Effector memory CD8-positive, alpha-beta T cell (primary cell): ENCODE data around the gene MED31.
"Not testable (repeated sequence)": the region's sequence is repeated elsewhere in the genome, so short reads cannot be mapped to it uniquely, and the experiment has no call there.

Source experiments
- ATAC-seq: fragments of 150-1000 bp; cut with Tn5 transposase; replicated peaks from 2 replicates; pipeline ENCODE4 v1.10.0; 2021; ENCODE audit warnings: mild to moderate bottlenecking, moderate library complexity
- DNase-seq, 3 experiments: peaks; one replicate each; pipeline ENCODE4 v3.0.0; 2021
- H3K27ac Mint-ChIP-seq, 2 donors: one replicate each; pipeline ENCODE4 v1.8.0; 2022; ENCODE audit warnings: mild to moderate bottlenecking in 2 of 2, mixed read lengths in 2 of 2, moderate library complexity in 2 of 2
- H3K27me3 Mint-ChIP-seq, 2 donors: one replicate each; pipeline ENCODE4 v1.8.0; 2022; ENCODE audit warnings: mixed read lengths in 2 of 2
- H3K36me3 Mint-ChIP-seq: one replicate; pipeline ENCODE4 v1.8.0; 2022; ENCODE audit warnings: mild to moderate bottlenecking, moderate library complexity, mixed read lengths; ENCODE audit not compliant: insufficient read depth
- H3K4me1 Mint-ChIP-seq, 2 donors: one replicate each; pipeline ENCODE4 v1.8.0; 2022; ENCODE audit warnings: low read depth in 2 of 2, mixed read lengths in 2 of 2
- H3K4me3 Mint-ChIP-seq, 2 donors: one replicate each; pipeline ENCODE4 v1.8.0; 2022; ENCODE audit warnings: mild to moderate bottlenecking in 2 of 2, mixed read lengths in 2 of 2, moderate library complexity in 2 of 2
- H3K9me3 Mint-ChIP-seq, 2 donors: one replicate each; pipeline ENCODE4 v1.8.0; 2022; ENCODE audit warnings: mixed read lengths in 2 of 2
- total RNA-seq, 9 experiments: gene quantifications; one replicate each; lab custom pipeline; 2026; lab: John Stamatoyannopoulos, UW

MED31 gene
- total RNA-seq, result 9.9 to 16.9 (median 13.8) reads per million in 9 experiments

DNA sequence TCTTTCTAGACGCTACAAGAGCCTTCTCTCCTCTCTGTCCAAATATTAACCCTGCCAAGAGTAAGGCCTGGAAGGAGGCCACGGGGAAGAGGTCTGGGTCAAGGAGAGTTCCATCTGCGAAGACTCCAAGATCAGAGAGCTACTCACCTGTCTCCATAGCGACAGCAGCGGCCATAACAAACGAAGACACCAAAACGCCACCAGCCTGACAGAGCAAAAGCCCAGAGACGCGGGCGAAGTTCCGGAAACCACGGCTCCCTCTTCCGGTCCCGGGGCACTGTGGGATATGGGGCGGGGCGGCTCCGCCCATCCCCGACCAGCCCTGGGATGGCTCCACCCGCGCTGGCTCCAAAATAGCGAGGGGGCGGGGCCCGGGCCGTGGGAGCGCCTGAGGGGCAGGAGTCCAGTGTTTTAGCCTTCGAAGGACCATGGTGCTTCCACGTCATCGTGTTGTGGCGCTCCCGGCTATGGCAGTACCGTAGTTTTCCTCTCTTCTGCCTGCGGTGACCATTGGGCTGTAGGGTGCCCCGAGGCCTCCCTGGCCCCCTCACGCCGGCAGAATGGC is at the start of gene MED31, which contains the start of gene C17orf100:
Gene MED31 (minus strand): TSS at position 252 of the 565 bp plus-strand sequence. CDS start 77 bp downstream, at position 175.
Gene C17orf100 (plus strand): TSS at position 409 of the 565 bp plus-strand sequence. CDS start 152 bp downstream, at position 561.
- H3K27ac Mint-ChIP-seq, result peak within 1 kb of the TSS; percentile 100
- H3K9me3 Mint-ChIP-seq, result no peaks in the 10 kb centered on the region
- H3K36me3 Mint-ChIP-seq, result peaks cover 22% of the 10 kb centered on the region
- H3K27me3 Mint-ChIP-seq, result no peaks in the 10 kb centered on the region
- H3K4me3 Mint-ChIP-seq, result peak within 1 kb of the TSS; percentile 95 to 96
- H3K4me1 Mint-ChIP-seq, result peaks cover 26 to 42% of the 10 kb centered on the region in 2 donors
- peak; percentile 85 for ATAC-seq
- peak; percentile 90 to 92 (median 91) for DNase-seq

DNA sequence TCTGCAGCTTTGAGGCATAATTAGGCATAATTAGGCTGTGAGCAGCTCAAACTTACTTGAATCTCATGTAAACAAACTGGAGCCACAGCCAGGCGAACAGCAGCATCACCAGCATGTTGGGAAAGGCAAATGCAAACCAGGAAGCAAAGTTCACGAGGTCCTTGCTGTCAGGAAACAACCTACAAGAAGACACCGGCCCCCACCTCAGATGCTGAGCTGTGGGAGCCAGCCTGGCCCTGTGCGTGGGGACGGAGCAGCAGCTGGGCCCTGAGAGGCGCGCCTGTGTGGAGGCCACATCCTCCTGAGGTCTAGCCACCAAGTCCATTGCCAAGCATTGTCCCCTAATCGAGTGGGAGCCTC is 49.5 kb upstream of the MED31 start:
- ATAC-seq, result no peak
- DNase-seq, result no peak
- Mint-ChIP-seq H3K4me3 (no peak overlapping the region), H3K27me3 (peaks cover 20 to 49% of the 10 kb centered on the region in 2 donors), H3K4me1 (peaks cover 0 to 2% of the 10 kb centered on the region in 2 donors), H3K36me3 (no peaks in the 10 kb centered on the region), H3K27ac (no peak overlapping the region), H3K9me3 (no peaks in the 10 kb centered on the region)

DNA sequence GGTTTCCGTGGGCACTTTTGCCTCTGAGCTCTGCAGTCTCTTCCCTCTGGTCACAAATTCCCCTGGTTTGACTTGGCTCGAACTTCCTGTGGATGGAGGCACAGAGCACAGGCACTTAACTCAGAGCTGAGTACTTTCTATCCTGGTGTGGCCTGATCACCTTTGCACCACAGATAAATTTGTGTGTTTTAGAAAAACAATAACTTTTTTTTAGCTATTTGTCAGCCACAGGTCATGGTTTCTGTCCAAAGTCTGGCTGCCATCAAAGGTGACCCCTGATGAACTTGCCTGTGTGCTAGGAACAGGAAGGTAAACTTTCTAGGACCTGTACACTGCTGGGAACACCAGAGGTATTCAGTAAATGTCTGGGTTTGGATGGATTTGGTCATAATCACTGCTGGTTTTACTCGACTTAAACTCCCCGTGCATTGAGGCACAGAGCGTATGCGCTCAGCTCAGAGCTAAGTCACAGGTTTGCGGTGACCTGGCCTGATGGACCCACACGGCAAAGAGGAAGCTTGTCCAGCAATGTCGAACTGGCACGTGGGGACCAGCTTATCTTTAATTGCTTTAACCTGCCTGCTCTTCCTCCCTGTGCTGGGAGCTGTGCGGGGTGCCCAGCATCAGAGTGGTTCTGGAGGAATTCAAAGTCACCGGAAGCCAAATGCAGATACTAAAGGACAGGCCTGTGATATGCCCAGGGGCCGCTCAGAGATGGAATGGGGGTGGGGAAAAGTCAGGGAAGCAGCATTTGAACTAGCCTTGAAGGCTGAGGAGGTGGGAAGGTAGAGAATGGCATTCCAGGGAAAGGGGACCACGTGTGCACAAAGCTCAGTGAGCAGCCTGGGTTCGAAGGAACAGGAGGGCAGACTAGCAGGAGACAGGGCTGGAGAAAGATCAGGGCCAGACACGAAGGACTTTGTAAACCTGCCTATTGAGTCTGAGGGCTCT is 48.9 kb upstream of the MED31 start:
- Mint-ChIP-seq H3K4me3 (no peak overlapping the region), H3K4me1 (peaks cover 0 to 2% of the 10 kb centered on the region in 2 donors), H3K27ac (no peak overlapping the region), H3K9me3 (no peaks in the 10 kb centered on the region), H3K27me3 (peaks cover 21 to 51% of the 10 kb centered on the region in 2 donors), H3K36me3 (no peaks in the 10 kb centered on the region)
- ATAC-seq (no peak), DNase-seq (no peak)

DNA sequence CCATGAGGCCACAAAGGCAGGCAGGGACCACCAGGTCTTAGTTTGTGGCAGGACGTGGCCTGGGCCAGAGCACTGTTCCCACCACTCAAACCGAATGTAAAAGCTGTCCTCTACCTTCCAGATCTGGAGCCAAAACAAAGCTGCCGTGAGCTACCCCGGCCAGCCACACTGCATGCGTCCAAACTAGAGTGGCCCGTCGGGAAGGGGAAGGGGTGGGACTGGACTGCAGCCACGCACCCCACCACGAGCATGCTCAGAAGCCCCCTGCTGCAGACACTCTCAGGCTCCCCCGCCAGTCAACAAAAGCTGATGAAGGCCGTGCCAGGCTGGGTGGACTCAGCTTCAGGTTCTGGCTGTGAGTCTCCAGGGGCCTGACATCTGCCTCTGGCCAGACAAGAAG is 46.6 kb upstream of the MED31 start:
- H3K27me3 Mint-ChIP-seq, result peaks cover 25 to 51% of the 10 kb centered on the region in 2 donors
- no peaks in the 10 kb centered on the region for H3K36me3 Mint-ChIP-seq
- no peak overlapping the region for H3K4me3 Mint-ChIP-seq
- DNase-seq, result no peak
- peaks cover 0 to 2% of the 10 kb centered on the region in 2 donors for H3K4me1 Mint-ChIP-seq
- H3K27ac Mint-ChIP-seq, result no peak overlapping the region
- no peak for ATAC-seq
- H3K9me3 Mint-ChIP-seq, result no peaks in the 10 kb centered on the region

DNA sequence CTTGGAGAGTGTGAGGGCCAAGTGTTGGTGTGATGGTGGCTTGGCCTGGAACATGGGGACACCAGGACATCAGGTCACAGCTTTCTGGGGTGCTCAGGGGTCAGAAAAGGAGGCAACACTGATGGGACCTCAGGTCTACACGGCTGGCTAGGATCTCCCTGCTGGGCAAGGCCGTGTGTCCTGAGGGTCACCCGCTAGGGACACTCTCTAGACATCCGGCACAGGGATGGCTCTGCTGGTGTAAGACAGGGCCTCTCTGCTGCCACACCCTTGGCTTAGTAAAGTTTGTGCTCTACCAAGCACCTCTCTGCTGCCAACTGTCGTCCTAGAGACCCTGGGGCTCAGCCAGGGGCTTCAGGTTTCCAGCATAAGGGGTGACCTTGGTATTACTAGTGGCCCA is 45.5 kb upstream of the MED31 start:
- Mint-ChIP-seq H3K4me1 (peaks cover 0 to 2% of the 10 kb centered on the region in 2 donors), H3K27me3 (peaks cover 28 to 57% of the 10 kb centered on the region in 2 donors), H3K9me3 (no peaks in the 10 kb centered on the region), H3K36me3 (no peaks in the 10 kb centered on the region), H3K27ac (no peak overlapping the region), H3K4me3 (no peak overlapping the region)
- DNase-seq (no peak), ATAC-seq (no peak)

DNA sequence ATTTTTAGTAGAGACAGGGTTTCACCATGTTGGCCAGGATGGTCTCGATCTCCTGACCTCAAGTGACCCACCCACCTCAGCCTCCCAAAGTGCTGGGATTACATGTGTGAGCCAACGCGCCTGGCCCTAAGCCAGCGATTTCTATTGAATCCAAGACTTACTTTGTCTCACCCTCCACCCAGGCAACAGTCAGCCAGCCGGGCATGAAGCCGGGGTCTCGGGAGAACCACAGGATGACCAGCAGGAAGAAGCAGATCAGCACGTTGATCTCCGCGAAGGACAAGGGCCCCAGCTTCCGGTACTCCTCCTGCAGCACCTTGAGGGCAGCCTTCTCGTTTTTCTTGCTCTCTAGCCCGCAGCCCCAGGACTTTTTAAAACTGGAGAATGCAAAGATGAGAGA is 44.2 kb upstream of the MED31 start:
- Mint-ChIP-seq H3K4me3 (no peak overlapping the region), H3K9me3 (no peaks in the 10 kb centered on the region), H3K4me1 (peaks cover 0 to 2% of the 10 kb centered on the region in 2 donors), H3K36me3 (no peaks in the 10 kb centered on the region), H3K27ac (no peak overlapping the region), H3K27me3 (peaks cover 41 to 71% of the 10 kb centered on the region in 2 donors)
- no peak for DNase-seq
- ATAC-seq, result no peak

DNA sequence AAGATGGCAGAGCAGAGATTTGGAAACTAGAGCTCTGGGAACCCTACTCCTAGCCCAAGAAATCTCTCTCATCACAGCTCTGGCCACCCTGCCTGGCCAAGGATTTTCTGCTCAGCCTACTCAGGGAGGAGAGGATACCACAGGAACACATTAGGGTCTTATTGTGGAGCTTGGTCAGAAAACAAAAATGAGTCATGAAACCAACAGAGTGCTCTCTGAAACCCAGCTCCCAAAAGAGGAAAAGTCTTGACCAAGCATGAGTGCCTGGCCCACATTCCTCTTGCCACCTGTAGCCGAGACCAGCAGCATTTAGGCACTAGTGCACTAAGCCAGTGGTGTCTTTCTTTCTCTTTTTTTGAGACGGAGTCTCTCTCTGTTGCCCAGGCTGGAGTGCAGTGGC is 43.6 kb upstream of the MED31 start:
- H3K4me3 Mint-ChIP-seq, result no peak overlapping the region
- H3K4me1 Mint-ChIP-seq, result peaks cover 0 to 2% of the 10 kb centered on the region in 2 donors
- ATAC-seq, result no peak
- no peak for DNase-seq
- H3K36me3 Mint-ChIP-seq, result no peaks in the 10 kb centered on the region
- no peaks in the 10 kb centered on the region for H3K9me3 Mint-ChIP-seq
- peaks cover 41 to 76% of the 10 kb centered on the region in 2 donors for H3K27me3 Mint-ChIP-seq
- H3K27ac Mint-ChIP-seq, result no peak overlapping the region

DNA sequence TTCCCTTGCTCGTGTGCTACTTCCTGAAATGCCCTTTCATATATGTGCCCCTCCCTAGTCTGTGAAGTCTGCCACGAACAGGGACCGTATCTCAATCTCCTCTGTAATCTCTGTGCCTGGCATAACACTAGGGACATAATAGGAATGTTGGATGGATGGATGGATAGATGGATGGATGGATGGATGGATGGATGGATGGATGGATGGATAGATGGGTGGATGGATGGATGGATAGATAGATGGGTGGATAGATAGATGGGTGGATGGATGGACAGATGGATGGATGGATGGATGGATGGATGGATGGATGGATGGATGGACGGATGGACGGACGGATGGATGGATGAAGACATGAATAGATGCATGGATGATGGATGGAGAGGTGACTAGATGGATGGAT is 40.6 kb upstream of the MED31 start:
- not testable (repeated sequence) for H3K36me3 Mint-ChIP-seq, H3K27ac Mint-ChIP-seq, ATAC-seq, H3K4me3 Mint-ChIP-seq, DNase-seq, H3K9me3 Mint-ChIP-seq, H3K4me1 Mint-ChIP-seq
- H3K27me3 Mint-ChIP-seq, result peaks cover 58 to 92% of the 10 kb centered on the region in 2 donors

DNA sequence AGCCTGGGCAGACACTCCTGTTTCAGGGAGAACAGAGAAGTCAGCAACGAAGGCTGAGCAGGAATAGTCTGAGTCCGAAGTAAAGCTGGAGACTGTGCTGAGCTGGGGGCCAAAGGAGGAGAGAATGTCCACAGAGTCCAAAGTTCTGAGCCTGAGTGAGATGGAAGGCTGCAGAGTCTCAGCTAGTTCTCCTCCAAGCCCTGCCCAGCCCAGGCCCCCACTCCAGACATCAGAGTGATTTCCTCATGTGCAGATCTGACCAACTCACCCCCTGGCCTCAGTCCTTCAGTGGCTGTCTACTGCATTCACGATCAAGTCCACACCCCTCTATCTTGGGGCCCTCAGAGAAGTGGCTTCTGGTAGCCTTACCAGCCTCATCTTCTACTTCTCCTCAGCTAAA is 40.1 kb upstream of the MED31 start:
- Mint-ChIP-seq H3K27ac (no peak overlapping the region), H3K4me3 (no peak overlapping the region), H3K36me3 (no peaks in the 10 kb centered on the region), H3K9me3 (no peaks in the 10 kb centered on the region), H3K27me3 (peaks cover 61 to 92% of the 10 kb centered on the region in 2 donors), H3K4me1 (peaks cover 0 to 2% of the 10 kb centered on the region in 2 donors)
- no peak for ATAC-seq
- no peak for DNase-seq

DNA sequence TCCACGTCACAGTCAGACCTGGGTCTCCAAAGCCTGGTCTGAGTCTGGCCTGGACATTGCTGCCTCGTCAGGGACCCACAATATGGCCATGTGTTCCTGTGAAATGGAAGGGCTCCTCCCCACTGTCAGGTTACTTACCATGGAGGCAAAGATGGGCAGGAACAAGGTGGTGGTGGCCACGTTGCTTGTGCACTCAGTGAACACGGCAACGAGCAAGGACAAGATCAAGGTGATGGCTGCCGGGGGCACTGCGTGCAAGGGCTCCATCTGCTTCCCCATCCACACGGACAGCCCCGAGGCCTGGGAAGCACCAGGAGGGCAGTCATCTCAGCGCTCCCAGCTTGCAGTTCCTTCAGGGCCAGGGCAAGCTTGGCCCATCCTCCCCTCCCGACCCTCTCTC is 39.2 kb upstream of the MED31 start:
- no peak overlapping the region for H3K27ac Mint-ChIP-seq
- H3K4me3 Mint-ChIP-seq, result no peak overlapping the region
- ATAC-seq (no peak), DNase-seq (no peak)
- peaks cover 0 to 2% of the 10 kb centered on the region in 2 donors for H3K4me1 Mint-ChIP-seq
- H3K36me3 Mint-ChIP-seq, result no peaks in the 10 kb centered on the region
- peaks cover 61 to 92% of the 10 kb centered on the region in 2 donors for H3K27me3 Mint-ChIP-seq
- no peaks in the 10 kb centered on the region for H3K9me3 Mint-ChIP-seq

DNA sequence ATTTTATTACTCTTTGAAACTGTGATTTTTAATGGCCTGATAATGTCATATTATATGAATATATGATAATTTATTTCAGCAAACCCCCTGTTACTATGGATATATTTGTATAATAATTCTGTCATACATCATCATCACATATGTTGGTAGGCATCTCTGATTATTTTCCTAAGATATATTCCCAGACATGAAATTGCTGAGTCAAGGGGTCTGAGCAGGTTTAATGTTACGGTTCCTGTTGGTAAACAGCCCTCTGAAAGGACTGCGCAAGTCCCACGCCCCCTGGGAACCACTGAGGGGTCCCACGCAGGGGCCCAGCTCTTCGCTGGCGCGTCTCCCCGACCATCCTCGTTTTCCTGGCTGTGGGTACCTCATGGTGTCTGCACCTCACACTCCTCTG is 37.5 kb upstream of the MED31 start:
- no peaks in the 10 kb centered on the region for H3K9me3 Mint-ChIP-seq
- H3K27me3 Mint-ChIP-seq, result peaks cover 66 to 92% of the 10 kb centered on the region in 2 donors
- ATAC-seq (no peak), DNase-seq (no peak)
- no peak overlapping the region for H3K4me3 Mint-ChIP-seq
- peaks cover 0 to 2% of the 10 kb centered on the region in 2 donors for H3K4me1 Mint-ChIP-seq
- H3K36me3 Mint-ChIP-seq, result no peaks in the 10 kb centered on the region
- H3K27ac Mint-ChIP-seq, result no peak overlapping the region

DNA sequence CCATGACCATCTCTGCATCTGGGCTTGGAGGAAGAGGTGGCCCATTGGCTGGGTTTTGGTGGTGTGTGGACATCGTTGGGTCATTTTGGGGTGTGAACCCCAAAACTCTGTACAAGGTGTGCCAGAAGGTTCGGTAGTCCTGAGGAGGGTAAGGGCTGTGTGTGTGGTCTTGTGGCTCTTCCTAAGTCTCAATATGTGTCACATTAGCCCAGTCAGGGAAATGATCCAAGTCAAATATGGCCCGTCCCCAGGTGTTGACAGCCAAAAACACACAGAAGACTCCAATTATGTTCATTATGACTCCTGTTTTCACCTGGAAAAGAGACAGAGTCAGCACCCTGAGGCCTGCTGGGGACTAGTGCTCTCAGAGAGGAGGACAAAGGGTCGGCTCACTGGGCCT is 34.6 kb upstream of the MED31 start:
- Mint-ChIP-seq H3K27me3 (peaks cover 62 to 89% of the 10 kb centered on the region in 2 donors), H3K27ac (no peak overlapping the region), H3K36me3 (no peaks in the 10 kb centered on the region), H3K4me3 (no peak overlapping the region), H3K9me3 (no peaks in the 10 kb centered on the region), H3K4me1 (peaks cover 0 to 2% of the 10 kb centered on the region in 2 donors)
- DNase-seq (no peak), ATAC-seq (no peak)

DNA sequence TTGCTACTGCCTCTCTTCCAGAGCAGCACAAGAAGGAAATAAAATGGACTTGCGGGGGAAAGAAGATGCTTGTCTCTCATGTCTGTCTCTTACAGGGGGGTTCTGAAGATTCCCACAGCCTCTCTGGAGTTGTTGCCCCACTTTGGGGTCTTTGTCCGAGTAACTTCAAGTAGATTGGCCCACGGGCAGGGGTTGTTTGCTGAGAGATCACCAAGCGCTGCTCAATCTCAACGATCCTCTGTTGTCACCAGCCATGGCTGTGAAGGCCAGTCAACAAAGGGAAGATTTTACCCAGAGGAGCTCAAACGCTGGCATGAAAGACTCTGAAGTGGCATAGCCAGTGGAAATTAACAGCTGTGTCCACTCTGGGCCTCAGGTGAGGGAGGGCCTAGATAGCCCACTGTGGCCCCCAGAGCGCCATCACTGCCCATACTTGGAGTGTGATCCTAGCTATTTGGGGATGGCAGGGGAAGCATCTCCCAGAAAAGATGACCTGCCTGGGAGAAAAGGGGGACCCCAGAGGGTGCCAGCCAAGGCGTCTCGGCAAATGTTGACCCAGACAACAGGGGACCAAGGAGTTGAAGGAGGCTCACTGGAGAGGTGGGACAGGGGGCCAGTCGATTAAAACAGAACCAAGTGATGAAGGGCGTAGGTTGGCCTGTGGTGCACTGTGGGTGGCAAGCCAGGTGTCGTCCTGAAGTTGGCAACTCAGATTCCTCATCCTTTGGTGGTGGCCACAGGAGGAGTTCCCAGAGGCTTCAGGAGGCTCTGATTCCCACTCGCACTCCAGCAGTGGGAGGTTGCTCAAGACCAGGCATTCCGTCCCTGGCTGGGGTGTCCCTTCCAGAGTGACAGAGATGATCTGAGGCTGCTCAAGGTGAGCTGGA is 33.7 kb upstream of the MED31 start:
- Mint-ChIP-seq H3K27me3 (peaks cover 60 to 89% of the 10 kb centered on the region in 2 donors), H3K4me1 (peaks cover 0 to 2% of the 10 kb centered on the region in 2 donors), H3K36me3 (no peaks in the 10 kb centered on the region), H3K9me3 (no peaks in the 10 kb centered on the region), H3K27ac (no peak overlapping the region), H3K4me3 (no peak overlapping the region)
- ATAC-seq (no peak), DNase-seq (no peak)
